COLO668 (cell line): ENCODE results near the gene CAPRIN1.
"Not testable (repeated sequence)": the region's sequence is repeated elsewhere in the genome, so short reads cannot be mapped to it uniquely, and the experiment has no call there.

ENCODE experiments used
- DNase-seq: peaks from one replicate; lab custom pipeline; 2025; ENCODE audit not compliant: unreplicated experiment; lab: John Stamatoyannopoulos, UW

Gene CAPRIN1

DNA sequence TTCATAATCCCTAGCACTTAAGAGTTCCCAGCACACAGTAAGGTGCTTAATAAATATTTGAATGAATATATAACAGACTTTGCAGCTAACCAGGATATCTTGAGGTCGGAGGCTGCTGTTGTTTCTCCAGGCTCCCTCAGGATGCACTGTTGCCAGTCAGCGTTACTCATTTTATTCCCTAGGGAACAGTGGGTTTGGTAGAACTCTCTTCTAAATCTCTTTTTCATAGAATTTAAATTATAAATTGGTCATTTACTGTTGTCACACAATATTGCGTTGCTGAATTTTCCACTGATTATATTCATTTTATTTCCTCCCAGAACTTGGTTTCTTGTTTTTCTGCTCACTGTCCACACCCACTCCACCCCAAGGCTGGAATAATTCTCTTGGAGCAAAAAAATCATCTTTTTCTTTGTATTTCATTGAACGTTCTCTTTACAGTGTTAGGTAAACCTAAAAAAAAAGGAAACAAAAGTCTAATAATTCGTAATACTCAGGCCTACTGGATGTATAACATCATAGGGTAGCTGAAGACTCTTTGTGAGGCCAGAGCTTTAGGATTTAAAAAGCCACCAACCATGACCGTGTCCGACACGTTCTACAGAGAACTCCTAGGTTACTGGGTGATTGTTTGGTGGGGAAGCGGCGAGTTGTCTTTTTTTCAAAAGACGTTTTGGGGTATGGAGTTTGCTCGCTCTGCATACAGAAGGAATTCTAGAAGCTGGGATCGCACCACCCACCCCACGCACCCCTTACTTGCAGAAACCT lies 766 bp upstream of the CAPRIN1 start:
- no peak for DNase-seq

DNA sequence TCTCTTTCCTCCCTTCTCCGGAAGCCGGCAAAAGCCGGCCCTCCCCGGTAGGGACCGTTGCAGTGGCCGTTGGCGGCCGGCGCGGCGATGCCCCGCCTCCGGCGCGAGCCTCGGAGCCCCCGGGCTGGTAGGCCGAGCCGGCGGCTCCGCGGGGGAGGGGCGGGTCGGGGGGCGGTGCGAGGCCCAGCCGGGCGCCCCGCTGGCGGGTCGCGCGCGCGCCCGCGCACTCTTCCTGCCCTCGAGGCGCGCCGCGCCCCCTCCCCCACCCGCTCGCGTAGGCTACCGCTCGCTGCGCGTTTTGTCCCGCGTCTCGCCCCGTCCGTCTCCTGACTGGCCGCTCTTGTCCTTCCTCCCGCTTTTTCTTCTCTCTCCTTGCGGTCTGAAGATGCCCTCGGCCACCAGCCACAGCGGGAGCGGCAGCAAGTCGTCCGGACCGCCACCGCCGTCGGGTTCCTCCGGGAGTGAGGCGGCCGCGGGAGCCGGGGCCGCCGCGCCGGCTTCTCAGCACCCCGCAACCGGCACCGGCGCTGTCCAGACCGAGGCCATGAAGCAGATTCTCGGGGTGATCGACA lies 591 bp downstream of the CAPRIN1 start:
- peak; percentile 96 for DNase-seq

DNA sequence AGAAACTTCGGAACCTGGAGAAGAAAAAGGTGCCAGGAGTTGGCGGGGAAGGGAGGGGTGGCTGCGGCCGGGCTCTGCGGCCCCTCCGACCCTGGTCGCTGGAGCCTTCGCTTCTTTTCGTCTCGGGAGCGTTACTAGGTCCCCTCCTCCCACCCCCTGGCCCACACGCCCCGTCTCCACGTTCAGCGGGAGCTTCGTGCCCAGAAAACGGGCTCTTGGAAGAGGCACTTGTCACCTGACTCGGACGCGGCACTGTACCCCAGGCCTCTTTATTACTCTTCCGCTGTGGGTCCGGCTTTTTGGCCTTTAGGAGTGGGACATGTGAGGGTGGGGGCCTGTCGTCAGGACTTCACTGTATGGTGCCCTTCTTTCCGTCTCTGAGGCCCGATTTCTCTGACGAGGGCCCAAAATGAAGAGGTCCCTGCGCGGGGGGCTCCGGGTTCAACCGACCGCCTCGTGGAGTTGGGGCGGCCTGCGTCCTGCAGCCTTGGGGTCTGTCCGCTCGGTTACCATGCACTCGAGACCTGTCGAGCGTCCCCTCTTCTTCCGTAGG lies 1.2 kb downstream of the CAPRIN1 start:
- DNase-seq = peak; percentile 36

DNA sequence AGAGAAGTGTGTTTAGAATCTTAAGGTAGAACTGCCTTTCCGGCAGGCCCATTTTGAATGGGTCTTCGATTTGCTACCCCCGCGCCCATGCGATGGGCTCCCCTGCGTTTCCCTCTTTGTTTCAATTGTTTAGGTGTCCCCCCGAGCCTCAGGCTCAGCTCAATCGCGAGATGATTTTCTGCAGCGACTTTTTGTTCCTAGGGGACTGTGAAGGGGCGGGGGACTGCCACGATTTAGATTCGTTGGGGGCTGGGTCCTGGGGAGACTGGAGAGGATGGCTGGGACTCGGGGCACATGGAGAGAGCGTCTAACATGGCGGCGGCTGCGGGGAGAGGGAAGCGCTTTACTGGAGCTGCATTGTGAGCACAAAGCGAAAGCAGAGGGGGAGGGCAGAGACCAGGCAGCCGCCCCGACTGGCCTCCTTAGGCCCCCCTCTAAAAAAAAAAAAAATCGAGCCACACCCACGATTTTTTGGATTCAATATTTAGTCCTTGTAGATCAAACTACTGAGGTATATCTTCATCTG lies 1.7 kb downstream of the CAPRIN1 start:
- peak; percentile 72 for DNase-seq

DNA sequence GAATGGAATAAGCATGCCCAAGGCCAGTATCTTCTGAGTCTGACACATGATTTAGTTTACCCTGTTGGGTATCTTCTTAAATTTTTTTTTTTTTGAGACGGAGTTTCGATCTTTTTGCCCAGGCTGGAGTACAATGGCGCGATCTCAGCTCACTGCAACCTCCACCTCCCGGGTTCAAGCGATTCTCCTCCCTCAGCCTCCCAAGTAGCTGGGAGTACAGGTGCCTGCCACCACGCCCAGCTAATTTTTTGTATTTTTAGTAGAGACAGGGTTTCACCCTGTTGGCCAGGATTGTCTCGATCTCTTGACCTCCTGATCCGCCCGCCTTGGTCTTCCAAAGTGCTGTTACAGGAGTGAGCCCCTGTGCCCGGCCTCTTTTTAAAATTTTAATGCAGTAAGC lies 2.8 kb downstream of the CAPRIN1 start:
- not testable (repeated sequence) for DNase-seq

DNA sequence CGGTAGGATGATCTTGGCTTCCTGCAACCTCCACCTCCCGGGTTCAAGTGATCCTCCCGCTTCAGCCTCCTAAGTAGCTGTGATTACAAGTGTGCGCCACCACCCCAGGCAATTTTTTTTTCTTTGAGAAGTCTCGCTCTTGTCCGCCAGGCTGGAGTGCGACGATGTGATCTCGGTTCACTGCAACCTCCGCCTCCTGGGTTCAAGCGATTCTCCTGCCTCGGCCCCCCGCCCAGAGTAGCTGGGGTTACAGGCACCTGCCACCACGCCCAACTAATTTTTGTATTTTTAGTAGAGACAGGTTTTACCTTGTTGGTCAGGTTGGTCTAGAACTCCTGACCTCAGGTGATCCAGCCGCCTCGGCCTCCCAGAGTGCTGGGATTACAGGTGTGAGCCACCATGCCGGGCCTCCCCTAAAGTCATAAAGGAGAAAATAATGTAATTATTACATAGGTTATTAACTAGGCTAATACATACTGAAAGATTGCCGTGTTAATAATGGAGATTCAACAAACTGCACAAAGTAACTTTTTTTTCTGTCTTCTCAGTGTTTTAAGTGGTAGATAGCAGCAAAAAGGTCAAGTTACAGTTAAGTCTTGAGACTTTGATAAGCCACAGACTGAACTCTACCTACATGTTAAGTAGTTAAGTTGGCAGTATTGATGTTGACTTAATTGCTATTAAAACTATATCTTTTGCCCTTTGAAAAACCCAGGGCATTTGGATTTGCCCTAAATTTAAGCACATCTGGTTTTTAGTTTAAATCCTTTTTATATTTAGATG lies 3.9 kb downstream of the CAPRIN1 start:
- DNase-seq = no peak

DNA sequence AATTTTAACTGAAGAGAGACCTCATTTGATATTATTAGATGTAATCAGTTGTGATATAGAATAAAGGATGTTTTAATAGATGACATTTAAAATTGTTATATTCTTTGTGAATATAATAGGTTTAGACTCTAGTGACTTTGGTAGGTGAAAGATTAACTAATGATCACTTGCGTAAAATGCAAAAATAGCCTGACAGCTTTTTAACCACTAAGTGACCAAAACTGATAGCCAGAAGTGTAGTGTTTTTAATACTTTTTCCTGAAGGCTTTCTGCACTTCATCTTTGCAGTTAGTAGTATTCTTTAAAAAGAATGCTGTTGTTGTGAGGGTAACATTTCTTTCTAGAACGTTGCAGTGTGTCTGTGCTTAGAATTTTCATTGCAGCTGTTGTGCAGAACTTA lies 5.1 kb downstream of the CAPRIN1 start:
- DNase-seq = no peak

DNA sequence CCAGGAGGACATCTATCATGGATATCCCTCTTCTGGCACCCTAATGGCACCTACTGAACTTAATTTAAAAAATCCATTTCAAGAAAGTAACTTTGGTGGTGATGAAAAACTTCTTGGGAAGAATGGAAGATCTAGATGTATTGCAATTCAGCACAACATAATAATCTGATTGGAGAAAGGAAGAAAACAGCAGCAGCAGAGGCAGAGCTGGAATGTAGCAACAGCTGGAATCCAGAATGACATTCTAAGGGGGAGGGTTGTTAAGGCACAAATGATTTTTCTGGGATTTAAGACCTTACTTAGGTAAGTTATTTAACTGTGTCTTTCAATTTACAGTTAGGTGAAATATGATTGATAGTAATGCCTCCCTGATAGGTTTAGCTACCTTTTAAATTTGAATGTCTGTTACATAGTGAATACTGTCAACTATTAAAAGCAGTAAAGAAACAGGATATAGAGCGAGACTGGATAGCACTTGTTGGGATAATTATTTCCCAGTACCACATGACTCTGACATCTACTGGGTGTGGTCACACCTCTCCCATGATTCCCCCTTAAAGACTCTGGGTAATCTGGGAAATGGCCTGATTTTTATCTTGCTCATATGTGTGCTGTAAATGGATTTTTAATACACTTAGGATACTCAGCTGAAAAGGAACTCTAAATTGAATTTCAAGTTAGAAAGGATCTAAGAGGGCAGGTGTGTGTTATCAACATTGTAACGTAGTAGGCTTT lies 11.7 kb downstream of the CAPRIN1 start:
- DNase-seq = no peak

DNA sequence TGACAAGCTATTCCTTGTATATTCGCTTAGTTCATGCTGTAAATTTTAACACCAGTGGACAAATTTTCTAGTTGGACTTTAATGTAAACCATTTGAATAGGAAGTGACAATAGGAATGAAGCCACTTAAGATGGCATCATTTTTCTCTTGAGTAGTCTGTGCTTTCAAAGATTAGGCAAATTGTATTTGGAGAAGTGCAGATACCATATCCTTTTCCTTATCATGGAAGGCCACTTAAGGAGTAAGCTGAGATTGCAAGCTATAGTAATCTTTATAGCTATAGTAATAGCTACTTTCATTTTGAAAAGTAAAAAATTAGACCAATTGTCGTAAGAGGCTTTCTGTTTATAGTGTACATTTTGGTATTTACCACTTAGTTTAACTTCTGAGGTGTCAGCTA lies 12.8 kb downstream of the CAPRIN1 start:
- DNase-seq = no peak

DNA sequence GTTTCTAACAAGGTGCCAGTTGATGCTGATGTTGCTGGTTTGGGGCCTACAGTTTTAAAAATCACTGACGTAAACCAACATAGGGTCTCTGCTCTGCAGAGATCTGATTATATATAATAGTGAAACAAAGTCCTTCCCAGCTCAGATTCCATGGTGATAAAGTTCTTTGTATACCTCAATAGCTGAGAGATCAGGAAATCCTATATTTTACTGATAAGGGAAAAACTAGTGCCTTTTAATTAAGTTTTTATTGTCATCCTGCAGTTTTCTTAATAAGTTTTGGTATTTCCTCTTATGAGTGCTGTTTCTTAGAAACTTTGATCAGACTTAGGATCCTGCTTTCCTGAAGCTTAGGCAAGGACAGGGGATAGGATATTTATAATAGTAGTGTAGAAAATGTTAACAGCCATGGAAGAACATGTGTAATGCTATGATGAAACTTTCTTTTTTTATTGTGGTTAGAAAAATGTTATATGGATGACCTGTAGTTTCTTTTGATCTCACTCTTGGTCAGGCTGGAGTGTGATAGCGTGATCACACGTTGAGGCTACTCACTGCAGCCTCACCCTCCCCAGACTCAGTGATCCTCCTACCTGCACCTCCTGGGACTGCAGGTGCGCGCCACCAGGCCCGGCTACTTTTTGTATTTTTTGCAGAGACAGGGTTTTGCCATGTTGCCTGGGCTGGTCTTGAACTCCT lies 14.1 kb downstream of the CAPRIN1 start:
- DNase-seq = no peak

DNA sequence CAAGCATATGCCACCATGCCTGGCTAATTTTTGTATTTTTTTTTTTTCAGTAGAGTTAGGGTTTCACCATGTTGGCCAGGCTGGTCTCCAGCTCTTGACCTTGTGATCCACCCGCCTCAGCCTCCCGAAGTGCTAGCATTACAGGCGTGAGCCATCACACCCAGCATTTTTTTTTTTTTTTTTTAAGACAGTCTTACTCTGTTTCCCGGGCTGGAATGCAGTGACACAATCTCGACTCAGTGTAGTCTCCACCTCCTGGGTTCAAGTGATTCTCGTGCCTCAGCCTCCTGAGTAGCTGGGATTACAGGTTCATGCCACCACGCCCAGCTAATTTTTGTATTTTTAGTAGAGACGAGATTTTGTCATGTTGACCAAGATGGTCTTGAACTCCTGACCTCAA lies 15.2 kb downstream of the CAPRIN1 start:
- not testable (repeated sequence) for DNase-seq

DNA sequence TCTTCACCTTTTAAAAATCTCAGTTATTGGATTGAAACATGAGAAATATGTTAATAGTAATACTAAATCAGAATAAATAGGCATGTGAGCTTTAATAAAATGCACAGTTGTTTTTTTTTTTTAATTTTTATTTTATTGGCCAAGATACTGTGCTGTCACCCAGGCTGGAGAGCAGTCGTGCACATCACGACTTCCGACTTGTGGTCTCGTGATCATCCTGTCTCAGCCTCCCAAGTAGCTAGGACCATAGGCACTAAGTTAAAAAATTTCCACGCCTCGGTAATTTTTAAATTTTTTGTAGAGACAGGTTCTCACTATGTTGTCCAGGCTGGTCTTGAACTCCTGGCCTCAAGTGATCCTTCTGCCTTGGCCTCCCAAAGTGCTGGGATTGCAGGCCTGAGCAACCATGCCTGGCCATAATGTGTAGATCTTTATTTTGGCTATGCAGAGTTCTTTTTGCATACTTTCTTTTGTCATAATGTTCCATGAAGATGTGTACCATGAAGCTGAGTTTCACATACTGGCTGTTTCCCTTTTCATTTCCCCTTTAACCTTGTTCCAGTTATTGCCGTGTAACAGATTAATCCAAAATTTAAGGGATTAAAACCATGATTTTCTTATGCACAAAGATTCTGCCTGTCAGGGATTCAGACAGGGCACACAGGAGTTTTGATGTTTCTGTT lies 16.0 kb downstream of the CAPRIN1 start:
- DNase-seq = no peak

DNA sequence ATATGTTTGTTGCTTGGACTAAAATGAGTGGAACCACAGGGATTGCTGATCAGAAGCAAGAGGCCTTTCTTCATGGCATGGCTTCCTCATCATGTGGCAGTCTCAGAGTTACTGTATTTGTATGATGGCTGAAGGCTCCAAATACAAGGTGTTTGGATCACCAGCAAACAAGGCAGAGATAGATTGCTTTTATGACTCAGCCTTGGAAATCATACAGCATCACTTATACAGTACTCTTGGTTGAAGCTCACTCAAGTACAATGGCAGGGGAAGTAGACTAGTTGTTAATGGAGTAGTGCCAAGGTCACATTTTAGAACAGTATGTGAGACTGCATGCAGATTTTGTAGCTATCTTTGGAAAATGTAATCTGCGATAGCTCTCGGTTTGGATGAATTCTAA lies 16.6 kb downstream of the CAPRIN1 start:
- DNase-seq = no peak

DNA sequence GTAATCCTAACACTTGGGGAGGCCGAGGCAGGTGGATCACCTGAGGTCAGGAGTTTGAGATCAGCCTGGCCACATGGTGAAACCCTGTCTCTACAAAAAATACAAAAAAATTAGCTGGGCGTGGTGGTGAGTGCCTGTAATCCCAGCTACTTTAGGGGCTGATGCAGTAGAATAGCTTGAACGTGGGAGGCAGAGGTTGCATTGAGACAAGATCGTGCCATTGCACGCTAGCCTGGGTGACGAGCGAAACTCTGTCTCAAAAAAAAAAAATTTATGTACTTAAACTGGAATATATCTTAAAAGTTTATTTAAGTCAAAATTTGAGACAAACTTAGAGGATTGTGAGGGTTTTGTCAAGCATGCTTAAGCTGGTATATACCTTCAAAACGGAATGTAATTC lies 19.8 kb downstream of the CAPRIN1 start:
- not testable (repeated sequence) for DNase-seq

DNA sequence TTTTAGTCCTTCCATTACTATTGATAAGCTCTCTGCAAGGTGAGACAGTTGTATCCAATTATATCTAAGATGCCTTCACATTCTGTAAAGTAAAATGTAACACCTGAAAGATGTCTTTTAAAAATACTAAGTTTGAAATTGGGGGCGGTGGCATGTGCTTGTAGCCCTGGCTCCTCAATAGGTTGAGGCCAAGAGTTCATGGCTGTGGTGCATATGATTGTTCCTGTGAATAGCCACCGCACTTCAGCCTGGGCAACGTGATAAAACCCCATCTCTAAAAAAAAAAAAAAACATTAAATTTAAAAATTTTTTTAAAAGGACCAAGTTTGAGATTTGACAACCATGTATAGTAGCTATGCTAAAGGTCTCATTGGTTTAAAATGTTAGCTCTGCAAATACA lies 20.5 kb downstream of the CAPRIN1 start:
- no peak for DNase-seq

DNA sequence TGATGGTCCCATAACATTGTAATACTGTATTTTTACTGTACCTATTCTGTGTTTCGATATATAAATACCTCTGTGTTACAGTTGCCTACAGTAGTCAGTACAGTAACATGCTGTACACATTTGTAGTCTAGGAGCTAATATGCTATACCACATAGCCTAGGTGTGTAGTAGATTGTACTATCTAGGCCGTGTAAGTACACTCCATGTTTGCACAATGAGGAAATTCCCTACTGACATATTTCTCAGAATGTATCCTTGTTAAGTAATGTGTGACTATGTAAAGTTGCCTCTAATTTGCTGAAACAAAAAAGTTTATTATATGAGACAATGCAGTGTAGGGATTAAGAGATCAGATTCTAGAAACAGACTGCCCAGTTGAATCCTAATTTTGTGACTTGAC lies 21.3 kb downstream of the CAPRIN1 start:
- no peak for DNase-seq

DNA sequence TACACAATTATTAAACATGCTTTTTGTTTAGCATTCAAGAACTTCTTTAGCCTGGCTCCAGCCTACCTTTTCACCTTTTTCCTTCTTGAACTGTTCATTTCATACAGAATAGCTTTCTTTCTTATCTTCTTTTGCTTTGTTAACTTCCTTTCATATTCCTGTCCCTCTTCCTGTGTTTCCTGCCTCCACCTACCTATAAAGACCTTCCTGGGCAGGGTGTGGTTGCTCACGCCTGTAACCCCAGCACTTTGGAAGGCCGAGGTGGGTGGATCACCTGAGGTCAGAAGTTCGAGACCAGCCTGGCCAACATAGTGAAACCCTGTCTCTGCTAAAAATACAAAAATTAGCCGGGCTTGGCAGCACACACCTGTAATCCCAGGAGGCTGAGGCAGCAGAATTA lies 22.9 kb downstream of the CAPRIN1 start:
- no peak for DNase-seq

DNA sequence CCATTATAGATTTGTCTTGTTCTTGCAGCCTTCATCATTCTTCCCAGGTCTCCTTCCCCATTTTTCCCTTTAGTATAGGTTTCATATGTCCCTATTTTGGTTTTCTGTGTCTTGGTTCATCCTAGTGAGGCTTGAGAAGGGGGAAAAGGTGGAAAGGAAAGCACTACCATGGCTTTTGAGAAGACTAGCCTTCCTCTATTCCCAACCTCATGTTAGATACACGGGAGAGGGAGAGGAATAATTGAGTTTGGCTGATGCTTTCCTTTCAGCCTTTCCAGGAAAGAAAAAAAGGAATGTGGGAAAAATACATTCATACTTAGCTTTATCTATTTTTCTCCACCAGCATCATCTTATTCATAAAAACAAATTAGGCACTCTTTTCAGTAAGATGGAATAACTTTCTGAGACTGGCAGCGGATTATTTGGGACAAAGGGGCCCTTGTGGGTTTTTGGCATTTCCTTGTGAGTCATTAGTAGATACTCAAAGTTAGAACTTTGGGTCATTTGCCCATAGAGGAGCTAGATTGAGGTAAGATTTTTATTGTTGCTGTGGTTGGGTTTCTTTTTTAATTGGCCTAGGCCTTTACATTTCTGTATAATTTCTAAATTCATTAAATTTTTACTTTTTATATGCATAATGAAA lies 23.8 kb downstream of the CAPRIN1 start:
- DNase-seq = no peak

DNA sequence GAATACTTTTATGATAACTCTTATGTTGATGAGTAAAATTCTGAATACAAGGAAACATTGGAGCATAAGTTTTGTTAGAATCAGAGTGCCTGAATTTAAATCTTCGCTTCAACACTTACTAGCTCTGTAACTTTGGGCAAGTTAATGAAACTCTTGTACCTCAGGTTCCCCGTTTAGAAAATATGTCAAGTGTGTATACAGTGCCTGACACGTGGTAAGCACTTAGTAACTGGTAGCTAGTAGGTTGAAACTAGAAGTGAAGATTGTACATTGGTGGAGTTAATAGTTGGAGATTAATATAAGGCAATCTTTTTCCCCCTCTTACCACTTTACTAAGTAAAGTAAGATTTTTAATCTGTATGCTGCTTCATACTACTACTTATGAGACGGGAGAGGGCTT lies 29.1 kb downstream of the CAPRIN1 start:
- DNase-seq = no peak
